Measurements from ENCODE around the gene SDK2. TPM values are rescaled to one million over a fixed set of nuclear protein-coding genes. Genes with fewer than 3 reads are reported as not detected.

Gene SDK2
- total RNA-seq, 1 donor from 2014 or later: 11.2 TPM

DNA sequence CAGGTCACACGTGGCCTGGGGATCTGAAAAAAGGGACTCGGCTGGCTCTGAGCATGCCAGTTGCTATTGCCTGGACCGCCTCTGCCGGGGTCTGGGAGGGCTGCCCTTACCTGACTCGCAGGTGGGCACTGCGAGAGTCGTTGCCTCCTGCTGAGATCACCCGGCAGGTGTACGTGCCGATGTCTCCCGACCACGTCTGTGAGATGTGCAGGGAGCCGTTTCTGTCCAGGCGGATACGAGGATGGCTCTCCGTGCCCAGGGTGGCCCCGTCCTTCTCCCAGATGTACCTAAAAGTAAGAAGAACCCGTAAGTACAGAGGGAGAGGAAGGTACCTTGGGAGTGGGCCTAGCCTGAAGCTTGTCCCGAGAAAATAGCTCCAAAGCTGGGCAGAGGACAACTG, 220.4 kb downstream of the SDK2 start:
- H3K4me3 ChIP-seq (ENCODE audit: insufficient read depth, low read depth, low read length): no peak overlapping the region
- no peak overlapping the region for H3K27ac Mint-ChIP-seq (ENCODE audit: unreplicated experiment)
- DNase-seq (ENCODE audit: low read depth) (no peak), FAIRE-seq (no peak)
- no peak for TF ChIP-seq EZH2 (IDR thresholded peaks at IDR 0.05; ENCODE audit: insufficient read depth, low read length)
- TF ChIP-seq, protein P1, sequence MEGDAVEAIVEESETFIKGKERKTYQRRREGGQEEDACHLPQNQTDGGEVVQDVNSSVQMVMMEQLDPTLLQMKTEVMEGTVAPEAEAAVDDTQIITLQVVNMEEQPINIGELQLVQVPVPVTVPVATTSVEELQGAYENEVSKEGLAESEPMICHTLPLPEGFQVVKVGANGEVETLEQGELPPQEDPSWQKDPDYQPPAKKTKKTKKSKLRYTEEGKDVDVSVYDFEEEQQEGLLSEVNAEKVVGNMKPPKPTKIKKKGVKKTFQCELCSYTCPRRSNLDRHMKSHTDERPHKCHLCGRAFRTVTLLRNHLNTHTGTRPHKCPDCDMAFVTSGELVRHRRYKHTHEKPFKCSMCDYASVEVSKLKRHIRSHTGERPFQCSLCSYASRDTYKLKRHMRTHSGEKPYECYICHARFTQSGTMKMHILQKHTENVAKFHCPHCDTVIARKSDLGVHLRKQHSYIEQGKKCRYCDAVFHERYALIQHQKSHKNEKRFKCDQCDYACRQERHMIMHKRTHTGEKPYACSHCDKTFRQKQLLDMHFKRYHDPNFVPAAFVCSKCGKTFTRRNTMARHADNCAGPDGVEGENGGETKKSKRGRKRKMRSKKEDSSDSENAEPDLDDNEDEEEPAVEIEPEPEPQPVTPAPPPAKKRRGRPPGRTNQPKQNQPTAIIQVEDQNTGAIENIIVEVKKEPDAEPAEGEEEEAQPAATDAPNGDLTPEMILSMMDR (IDR thresholded peaks at IDR 0.05; ENCODE audit: insufficient read depth, low read depth, low read length): no peak
- H3K79me2 ChIP-seq (ENCODE audit: insufficient read depth, low read length): no peaks in the 10 kb centered on the region
- no peaks in the 10 kb centered on the region for H3K4me1 Mint-ChIP-seq (ENCODE audit: low read depth, unreplicated experiment)
- no peaks in the 10 kb centered on the region for H3K27me3 ChIP-seq (ENCODE audit: insufficient read depth, low read length)
- no peak overlapping the region for H2AFZ ChIP-seq (ENCODE audit: low read depth, low read length)
- no peaks in the 10 kb centered on the region for H3K9me3 Mint-ChIP-seq (ENCODE audit: unreplicated experiment)
- peaks cover 9% of the 10 kb centered on the region for H3K36me3 Mint-ChIP-seq (ENCODE audit: low read depth, unreplicated experiment)
- no peak overlapping the region for H3K4me2 ChIP-seq (ENCODE audit: low read length)
- no peak overlapping the region for H3K4me3 Mint-ChIP-seq (ENCODE audit: unreplicated experiment)
- H3K36me3 ChIP-seq (ENCODE audit: insufficient read depth, low read length): no peaks in the 10 kb centered on the region
- no peaks in the 10 kb centered on the region for H3K4me1 ChIP-seq (ENCODE audit: insufficient read depth, low read length)
- H3K27me3 Mint-ChIP-seq (ENCODE audit: low read depth, unreplicated experiment): peaks cover 2% of the 10 kb centered on the region
- no peak overlapping the region for H3K27ac ChIP-seq (ENCODE audit: low read depth, low read length)
- H3K9ac ChIP-seq (ENCODE audit: low read length): no peak overlapping the region
- no peaks in the 10 kb centered on the region for H4K20me1 ChIP-seq (ENCODE audit: insufficient read depth, low read length)
- no peaks in the 10 kb centered on the region for H3K9me3 ChIP-seq (ENCODE audit: insufficient read depth, low read depth, low read length)

GRCh38 chr17:73423159-73423715, 221.0 kb downstream of the SDK2 start:
- no peaks in the 10 kb centered on the region for H3K27me3 ChIP-seq (ENCODE audit: insufficient read depth, low read length)

DNA sequence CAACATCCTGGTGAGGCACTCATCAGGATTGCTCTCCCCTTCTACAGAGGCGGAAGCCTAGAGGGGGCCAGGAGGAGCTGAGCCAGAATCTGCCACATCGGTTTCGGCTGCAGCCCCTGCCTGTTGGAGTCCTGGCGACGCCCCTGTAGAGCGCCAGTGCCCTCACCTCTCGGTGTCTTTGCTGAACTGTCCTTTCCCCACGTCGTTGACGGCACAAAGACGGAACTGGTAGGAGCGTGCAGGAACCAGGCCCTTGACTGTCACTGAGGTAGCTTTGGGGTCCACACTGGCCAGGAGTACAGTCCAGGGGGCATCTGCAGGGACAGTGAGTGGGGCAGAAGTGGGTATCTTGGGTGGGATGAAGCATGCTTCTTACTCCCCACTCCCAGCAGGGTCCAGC, 222.1 kb downstream of the SDK2 start:
- no peak overlapping the region for H2AFZ ChIP-seq (ENCODE audit: low read depth, low read length)
- H3K4me3 ChIP-seq (ENCODE audit: insufficient read depth, low read depth, low read length): no peak overlapping the region
- no peaks in the 10 kb centered on the region for H3K36me3 ChIP-seq (ENCODE audit: insufficient read depth, low read length)
- no peaks in the 10 kb centered on the region for H3K9me3 ChIP-seq (ENCODE audit: insufficient read depth, low read depth, low read length)
- no peak overlapping the region for H3K4me2 ChIP-seq (ENCODE audit: low read length)
- Mint-ChIP-seq H3K9me3 (ENCODE audit: unreplicated experiment) (no peaks in the 10 kb centered on the region), H3K4me3 (ENCODE audit: unreplicated experiment) (no peak overlapping the region), H3K27ac (ENCODE audit: unreplicated experiment) (no peak overlapping the region), H3K4me1 (ENCODE audit: low read depth, unreplicated experiment) (no peaks in the 10 kb centered on the region), H3K27me3 (ENCODE audit: low read depth, unreplicated experiment) (peaks cover 2% of the 10 kb centered on the region), H3K36me3 (ENCODE audit: low read depth, unreplicated experiment) (peaks cover 9% of the 10 kb centered on the region)
- no peak overlapping the region for H3K9ac ChIP-seq (ENCODE audit: low read length)
- FAIRE-seq (no peak), DNase-seq (ENCODE audit: low read depth) (no peak)
- H3K27ac ChIP-seq (ENCODE audit: low read depth, low read length): no peak overlapping the region
- TF ChIP-seq EZH2 (IDR thresholded peaks at IDR 0.05; ENCODE audit: insufficient read depth, low read length): no peak
- TF ChIP-seq, protein P1 (IDR thresholded peaks at IDR 0.05; ENCODE audit: insufficient read depth, low read depth, low read length): no peak
- no peaks in the 10 kb centered on the region for H3K27me3 ChIP-seq (ENCODE audit: insufficient read depth, low read length)
- no peaks in the 10 kb centered on the region for H3K4me1 ChIP-seq (ENCODE audit: insufficient read depth, low read length)
- no peaks in the 10 kb centered on the region for H4K20me1 ChIP-seq (ENCODE audit: insufficient read depth, low read length)
- H3K79me2 ChIP-seq (ENCODE audit: insufficient read depth, low read length): no peaks in the 10 kb centered on the region

More at GRCh38 chr17:73423159-73423715, 221.0 kb downstream of the SDK2 start:
- Mint-ChIP-seq H3K4me1 (ENCODE audit: low read depth, unreplicated experiment) (no peaks in the 10 kb centered on the region), H3K4me3 (ENCODE audit: unreplicated experiment) (no peak overlapping the region), H3K9me3 (ENCODE audit: unreplicated experiment) (no peaks in the 10 kb centered on the region), H3K36me3 (ENCODE audit: low read depth, unreplicated experiment) (peaks cover 9% of the 10 kb centered on the region), H3K27ac (ENCODE audit: unreplicated experiment) (no peak overlapping the region), H3K27me3 (ENCODE audit: low read depth, unreplicated experiment) (peaks cover 2% of the 10 kb centered on the region)
- H3K4me2 ChIP-seq (ENCODE audit: low read length): no peak overlapping the region
- FAIRE-seq (no peak), DNase-seq (ENCODE audit: low read depth) (no peak)
- H3K4me3 ChIP-seq (ENCODE audit: insufficient read depth, low read depth, low read length): no peak overlapping the region
- no peaks in the 10 kb centered on the region for H3K36me3 ChIP-seq (ENCODE audit: insufficient read depth, low read length)
- no peaks in the 10 kb centered on the region for H3K79me2 ChIP-seq (ENCODE audit: insufficient read depth, low read length)
- H3K9ac ChIP-seq (ENCODE audit: low read length): no peak overlapping the region
- no peaks in the 10 kb centered on the region for H3K4me1 ChIP-seq (ENCODE audit: insufficient read depth, low read length)
- H3K27ac ChIP-seq (ENCODE audit: low read depth, low read length): no peak overlapping the region
- no peaks in the 10 kb centered on the region for H3K9me3 ChIP-seq (ENCODE audit: insufficient read depth, low read depth, low read length)
- H2AFZ ChIP-seq (ENCODE audit: low read depth, low read length): no peak overlapping the region
- no peaks in the 10 kb centered on the region for H4K20me1 ChIP-seq (ENCODE audit: insufficient read depth, low read length)
- no peak for TF ChIP-seq EZH2 (IDR thresholded peaks at IDR 0.05; ENCODE audit: insufficient read depth, low read length)
- TF ChIP-seq, protein P1 (IDR thresholded peaks at IDR 0.05; ENCODE audit: insufficient read depth, low read depth, low read length): no peak
